Measurements from ENCODE around the gene PRDM10.
"Not testable (repeated sequence)": the region's sequence is repeated elsewhere in the genome, so short reads cannot be mapped to it uniquely, and the experiment has no call there.

The PRDM10 gene

GRCh38 chr11:129976328-129976727, 26.3 kb downstream of the PRDM10 start:
- no peak for DNase-seq (ENCODE audit: low read depth)

- DNase-seq (ENCODE audit: low read depth): no peak
Measured at GRCh38 chr11:129975543-129975942, 27.1 kb downstream of the PRDM10 start.

- DNase-seq (ENCODE audit: low read depth): no peak
Measured at GRCh38 chr11:129974672-129975071, 28.0 kb downstream of the PRDM10 start.

- no peak for DNase-seq (ENCODE audit: low read depth)
Measured at GRCh38 chr11:129974237-129974636, 28.4 kb downstream of the PRDM10 start.

- DNase-seq (ENCODE audit: low read depth): no peak
Measured at GRCh38 chr11:129973809-129974208, 28.8 kb downstream of the PRDM10 start.

GRCh38 chr11:129973068-129973467, 29.6 kb downstream of the PRDM10 start:
- DNase-seq (ENCODE audit: low read depth): no peak

- DNase-seq (ENCODE audit: low read depth): no peak
Measured at GRCh38 chr11:129972611-129973010, 30.0 kb downstream of the PRDM10 start.

GRCh38 chr11:129971856-129972255, 30.8 kb downstream of the PRDM10 start:
- DNase-seq (ENCODE audit: low read depth): not testable (repeated sequence)

- DNase-seq (ENCODE audit: low read depth): no peak
Measured at GRCh38 chr11:129969920-129970319, 32.7 kb downstream of the PRDM10 start.

- no peak for DNase-seq (ENCODE audit: low read depth)
Measured at GRCh38 chr11:129968591-129969419, 33.8 kb downstream of the PRDM10 start.

GRCh38 chr11:129967996-129968395, 34.6 kb downstream of the PRDM10 start:
- no peak for DNase-seq (ENCODE audit: low read depth)

- DNase-seq (ENCODE audit: low read depth): no peak
Measured at GRCh38 chr11:129965248-129965647, 37.4 kb downstream of the PRDM10 start.

GRCh38 chr11:129960216-129961214, 42.1 kb downstream of the PRDM10 start:
- no peak for DNase-seq (ENCODE audit: low read depth)

GRCh38 chr11:129959687-129960086, 42.9 kb downstream of the PRDM10 start:
- no peak for DNase-seq (ENCODE audit: low read depth)

GRCh38 chr11:129955282-129955681, 47.4 kb downstream of the PRDM10 start:
- no peak for DNase-seq (ENCODE audit: low read depth)

- DNase-seq (ENCODE audit: low read depth): not testable (repeated sequence)
Measured at GRCh38 chr11:129954703-129955102, 47.9 kb downstream of the PRDM10 start.

- no peak for DNase-seq (ENCODE audit: low read depth)
Measured at GRCh38 chr11:129951866-129952262, 50.8 kb downstream of the PRDM10 start.

GRCh38 chr11:129951201-129951865, 51.3 kb downstream of the PRDM10 start:
- DNase-seq (ENCODE audit: low read depth): no peak

- no peak for DNase-seq (ENCODE audit: low read depth)
Measured at GRCh38 chr11:129950101-129951091, 52.2 kb downstream of the PRDM10 start.

- DNase-seq (ENCODE audit: low read depth): no peak
Measured at GRCh38 chr11:129948926-129949466, 53.6 kb downstream of the PRDM10 start.

- no peak for DNase-seq (ENCODE audit: low read depth)
Measured at GRCh38 chr11:129947474-129947873, 55.2 kb downstream of the PRDM10 start.
